HG03565 (cell line): Measurements from ENCODE around the gene GIT1.
"Not testable (repeated sequence)": the region's sequence is repeated elsewhere in the genome, so short reads cannot be mapped to it uniquely, and the experiment has no call there.

Experiments
- ATAC-seq: cut with Tn5 transposase; IDR thresholded peaks from one replicate; pipeline ENCODE4 v1.9.1; 2021; ENCODE audit warnings: mild to moderate bottlenecking, moderate library complexity; ENCODE audit not compliant: unreplicated experiment

The GIT1 gene

GRCh38 chr17:29567554-29568330 lies 21.7 kb downstream of the GIT1 start:
- no peak for ATAC-seq

- no peak for ATAC-seq
These were observed 22.2 kb downstream of the GIT1 start for GRCh38 chr17:29567304-29567553.

GRCh38 chr17:29566473-29567303 lies 22.8 kb downstream of the GIT1 start, which contains the start of gene ABHD15:
Gene ABHD15 (minus strand): TSS chr17:29567037. CDS start chr17:29566966, 71 bp downstream.
- ATAC-seq, result no peak

GRCh38 chr17:29565643-29566472 lies 23.6 kb downstream of the GIT1 start:
- no peak for ATAC-seq

GRCh38 chr17:29563816-29564215 lies 25.6 kb downstream of the GIT1 start:
- no peak for ATAC-seq

- no peak for ATAC-seq
These were observed 26.8 kb downstream of the GIT1 start for GRCh38 chr17:29562615-29563014.

GRCh38 chr17:29561554-29562517 lies 27.6 kb downstream of the GIT1 start:
- no peak for ATAC-seq

GRCh38 chr17:29560316-29560715 lies 29.1 kb downstream of the GIT1 start:
- no peak for ATAC-seq

GRCh38 chr17:29559640-29560039 lies 29.8 kb downstream of the GIT1 start:
- no peak for ATAC-seq

- ATAC-seq, result not testable (repeated sequence)
These were observed 31.3 kb downstream of the GIT1 start for GRCh38 chr17:29558139-29558538.

- ATAC-seq, result no peak
These were observed 31.7 kb downstream of the GIT1 start for GRCh38 chr17:29557739-29558116.

GRCh38 chr17:29557085-29557738 lies 32.2 kb downstream of the GIT1 start:
- ATAC-seq, result no peak

- no peak for ATAC-seq
These were observed 33.6 kb downstream of the GIT1 start for GRCh38 chr17:29555840-29556239.

GRCh38 chr17:29549177-29549923 lies 40.1 kb downstream of the GIT1 start:
- no peak for ATAC-seq

GRCh38 chr17:29546830-29547229 lies 42.6 kb downstream of the GIT1 start:
- ATAC-seq, result no peak

GRCh38 chr17:29546085-29546484 lies 43.4 kb downstream of the GIT1 start:
- ATAC-seq, result no peak

GRCh38 chr17:29544066-29544465 lies 45.4 kb downstream of the GIT1 start:
- no peak for ATAC-seq

- no peak for ATAC-seq
These were observed 55.5 kb downstream of the GIT1 start for GRCh38 chr17:29533976-29534375.

GRCh38 chr17:29526322-29526721 lies 63.1 kb downstream of the GIT1 start:
- no peak for ATAC-seq
